HepG2 (cell line): Measurements from ENCODE around the gene PCNA. TPM values are rescaled to one million over a fixed set of nuclear protein-coding genes. Genes with fewer than 3 reads are reported as not detected.

ENCODE experiments used
- ATAC-seq: fragments of 200-7000 bp; cut with Tn5 transposase; 3 replicates; pipeline ENCODE4 v1.9.1; 2020; ENCODE audit warnings: mild to moderate bottlenecking, moderate library complexity
- BruUV-seq: library from RNA; stranded (reverse); fragments of 400-500 nt; replicated peaks from 2 replicates; lab custom pipeline; 2021; lab: Mats Ljungman, UMichigan
- CTCF ChIA-PET: fragments of 300-600 bp; formaldehyde crosslinking; extraction: SDS; loops from one replicate; lab custom pipeline; 2021; ENCODE audit warnings: low total read pairs, inconsistent platforms, low intra/inter-chr PET ratio; lab: Yijun Ruan, JAX
- POLR2A ChIA-PET: fragments of 350-600 bp; sonication (Branson Sonifier 250); formaldehyde crosslinking; loops from one replicate; lab custom pipeline; 2020; ENCODE audit warnings: antibody characterized with exemption, inconsistent platforms; lab: Yijun Ruan, JAX
- DNase-seq: peaks from one replicate; pipeline ENCODE4 v3.0.0-alpha.2; 2015; ENCODE audit warnings: low spot score
- FAIRE-seq: peaks from 3 replicates; lab custom pipeline; 2011; peaks lifted over from hg19 to GRCh38; lab: Jason Lieb, UNC
- H2AFZ ChIP-seq: one replicate; pipeline ENCODE4 v1.6.1; 2011; ENCODE audit warnings: low read length, inconsistent platforms
- H3K27ac ChIP-seq: fragments of 300-600 bp; 3 replicates; pipeline ENCODE4 v1.8.0; 2011; ENCODE audit warnings: mixed run types, mild to moderate bottlenecking, mixed read lengths, low read length, inconsistent platforms; ENCODE audit not compliant: insufficient read depth; ENCODE audit errors: extremely low read length
- H3K27me3 ChIP-seq, 2 experiments: fragments of 200-600 bp in 1 of 2; 2 replicates in 1 of 2; 3 replicates in 1 of 2; pipeline versions ENCODE4 v1.6.0 to v1.8.0; 2011; ENCODE audit warnings: low read length in 2 of 2, mild to moderate bottlenecking in 2 of 2, moderate library complexity in 2 of 2, inconsistent platforms in 1 of 2; ENCODE audit not compliant: insufficient read depth in 2 of 2, control insufficient read depth in 1 of 2
- H3K36me3 ChIP-seq, 2 experiments: fragments of 200-600 bp in 1 of 2; replicated peaks in 1 of 2; 2 replicates in 1 of 2; 3 replicates in 1 of 2; pipeline versions ENCODE4 v1.5.1 to v1.8.0; 2011; ENCODE audit warnings: low read length in 2 of 2, inconsistent platforms in 1 of 2; ENCODE audit not compliant: insufficient read depth in 2 of 2, control insufficient read depth in 1 of 2
- H3K4me1 ChIP-seq: 2 replicates; pipeline ENCODE4 v1.5.1; 2012; ENCODE audit warnings: low read length, inconsistent platforms; ENCODE audit not compliant: insufficient read depth
- H3K4me2 ChIP-seq: 2 replicates; pipeline ENCODE4 v1.6.0; 2011; ENCODE audit warnings: low read depth, low read length, inconsistent platforms
- H3K4me3 ChIP-seq, 3 experiments: fragments of 200-600 bp in 1 of 3; sonication (generic), shearing (Covaris generic) in 1 of 3; replicated peaks in 1 of 3; 2 replicates each; pipeline ENCODE4 v1.5.1; 2011 to 2016; ENCODE audit warnings: low read length in 3 of 3, inconsistent platforms in 2 of 3, low read depth in 2 of 3, mild to moderate bottlenecking in 2 of 3, control low read depth in 1 of 3, mixed read lengths in 1 of 3; ENCODE audit not compliant: insufficient read depth in 1 of 3
- H3K79me2 ChIP-seq: one replicate; pipeline ENCODE4 v1.6.1; 2011; ENCODE audit warnings: low read length, inconsistent platforms; ENCODE audit not compliant: insufficient read depth
- H3K9ac ChIP-seq: 2 replicates; pipeline ENCODE4 v1.6.0; 2011; ENCODE audit warnings: mild to moderate bottlenecking, low read depth, low read length, inconsistent platforms; ENCODE audit not compliant: insufficient read depth
- H3K9me3 ChIP-seq: 2 replicates; pipeline ENCODE4 v1.5.1; 2012; ENCODE audit warnings: mild to moderate bottlenecking, low read length
- H4K20me1 ChIP-seq: 2 replicates; pipeline ENCODE4 v1.6.0; 2011; ENCODE audit warnings: inconsistent platforms, mild to moderate bottlenecking, low read length, moderate library complexity; ENCODE audit not compliant: insufficient read depth
- CBX2 ChIP-seq, 2 experiments: fragments of 200-600 bp in 1 of 2; sonication (generic); formaldehyde crosslinking in 1 of 2; IDR thresholded peaks; 2 replicates each; pipeline versions ENCODE4 v1.7.0 to v1.8.1; 2018 to 2022; ENCODE audit warnings: low read depth in 2 of 2, low read length in 1 of 2, mild to moderate bottlenecking in 1 of 2, missing genetic modification reagents in 1 of 2
- DZIP1 ChIP-seq: sonication (generic); formaldehyde crosslinking; IDR thresholded peaks from 2 replicates; pipeline ENCODE4 v1.5.0; 2020; ENCODE audit warnings: mild to moderate bottlenecking, missing genetic modification reagents
- FOXK2 ChIP-seq: fragments of 450-650 bp; IDR thresholded peaks from 2 replicates; pipeline ENCODE4 v1.6.1; 2016
- KDM5B ChIP-seq: sonication (generic); formaldehyde crosslinking; IDR thresholded peaks from 2 replicates; pipeline ENCODE4 v1.4.0; 2020; ENCODE audit warnings: missing genetic modification reagents, mild to moderate bottlenecking, borderline replicate concordance
- PRDM4 ChIP-seq: sonication (generic); formaldehyde crosslinking; IDR thresholded peaks from 2 replicates; pipeline ENCODE4 v1.9.0; 2021; ENCODE audit warnings: missing genetic modification reagents, borderline replicate concordance
- THAP7 ChIP-seq: sonication (generic); formaldehyde crosslinking; IDR thresholded peaks from 2 replicates; pipeline ENCODE4 v1.8.1; 2023; ENCODE audit warnings: mild to moderate bottlenecking, missing genetic modification reagents
- ZNF235 ChIP-seq: sonication (generic); formaldehyde crosslinking; IDR thresholded peaks from 2 replicates; pipeline ENCODE4 v1.8.1; 2023; ENCODE audit warnings: mild to moderate bottlenecking, missing genetic modification reagents, borderline replicate concordance
- ZNF337 ChIP-seq: sonication (generic); formaldehyde crosslinking; IDR thresholded peaks from 2 replicates; pipeline ENCODE4 v1.5.1; 2020; ENCODE audit warnings: missing genetic modification reagents, low read depth, mild to moderate bottlenecking, borderline replicate concordance
- ZNF432 ChIP-seq: sonication (generic); formaldehyde crosslinking; IDR thresholded peaks from 2 replicates; pipeline ENCODE4 v1.5.0; 2020; ENCODE audit warnings: missing genetic modification reagents, mild to moderate bottlenecking, borderline replicate concordance
- ZNF703 ChIP-seq: sonication (generic); formaldehyde crosslinking; IDR thresholded peaks from 2 replicates; pipeline ENCODE4 v1.5.1; 2020; ENCODE audit warnings: missing genetic modification reagents, mild to moderate bottlenecking, moderate library complexity, borderline replicate concordance
- ZNF746 ChIP-seq: sonication (generic); formaldehyde crosslinking; IDR thresholded peaks from 2 replicates; pipeline ENCODE4 v1.8.0; 2022; ENCODE audit warnings: mild to moderate bottlenecking, missing genetic modification reagents
- ZUFSP ChIP-seq: sonication (generic); formaldehyde crosslinking; IDR thresholded peaks from 2 replicates; pipeline ENCODE4 v1.9.0; 2021; ENCODE audit warnings: missing genetic modification reagents, mild to moderate bottlenecking, borderline replicate concordance
- WGBS: methylation state at CpG from one replicate; pipeline ENCODE4 v1.1.6; 2017; ENCODE audit warnings: low lambda C conversion rate; 5-methylcytosine and 5-hydroxymethylcytosine counted together
- in situ Hi-C: cut with HindIII; loops from 2 replicates; pipeline ENCODE4 v1.10.0; 2017; ENCODE audit warnings: low pct_unique_long_range_greater_than_20kb; ENCODE audit not compliant: extremely low pct_ligation_motif_present
- intact Hi-C: fragments of 100-400 bp; cut with micrococcal nuclease; formaldehyde crosslinking; loops from one replicate; pipeline ENCODE4 v1.10.0; 2022; ENCODE audit not compliant: unreplicated experiment
- polyA plus RNA-seq, 8 experiments: library from polyadenylated mRNA; depleted of rRNA in 3 of 8; stranded (reverse) in 7 of 8; unstranded in 1 of 8; fragments of >200 nt; fragmentation: Illumina TruSeq in 4 of 8; extraction: Trizol in 4 of 8; gene quantifications; 2 replicates each; pipeline versions ENCODE4 v1.2.1 to v1.2.3, GENCODE V29; 2011 to 2016; ENCODE audit warnings: low read depth in 4 of 8, missing spikeins in 1 of 8, mixed read lengths in 1 of 8; ENCODE audit not compliant: insufficient read depth in 1 of 8
- total RNA-seq, 5 experiments: library from RNA; depleted of rRNA; stranded (reverse); fragments of >200 nt; fragmentation: Illumina TruSeq; extraction: Trizol; gene quantifications; 2 replicates each; pipeline ENCODE4 v1.2.3, GENCODE V29; 2016; ENCODE audit warnings: low read depth in 1 of 5

PCNA gene
- total and polyA plus RNA-seq, 2 of the 13 experiments (the other 11 are each of a cell fraction or from before 2014, with no cell fraction given): 229 to 655 TPM

GRCh38 chr20:5109276-5109675 lies 10.5 kb downstream of the PCNA start:
- FAIRE-seq: no peak

More at GRCh38 chr20:5109276-5109675, 10.5 kb downstream of the PCNA start:
- H3K9ac ChIP-seq: no peak overlapping the region
- 94% methylated on average over 5 of the region's 5 CpGs for whole genome bisulfite sequencing
- ATAC-seq (no peak), DNase-seq (no peak)
- H3K79me2 ChIP-seq: peaks cover 15% of the 10 kb centered on the region
- no peak overlapping the region for H3K4me2 ChIP-seq
- no peak overlapping the region for H2AFZ ChIP-seq
- H3K4me3 ChIP-seq: no peak overlapping the region
- in situ Hi-C loops (loop anchor here (10.0 kb wide), 1 partner anchor 114 kb away; no protein-coding TSS in a partner anchor), intact Hi-C loops (no loop called here)
- ChIA-PET CTCF (no interaction called here), POLR2A (no interaction called here)
- peaks cover 18 to 52% of the 10 kb centered on the region in 2 experiments for H3K36me3 ChIP-seq
- H4K20me1 ChIP-seq: no peaks in the 10 kb centered on the region
- BruUV-seq: no TSS peak
- peaks cover 19% of the 10 kb centered on the region for H3K4me1 ChIP-seq
- H3K27ac ChIP-seq: no peak overlapping the region
- no peak for TF ChIP-seq ZNF746
- no peak for TF ChIP-seq ZNF235
- no peak for TF ChIP-seq ZNF432 (CRISPR knock-in tag)
- no peak for TF ChIP-seq FOXK2
- TF ChIP-seq ZNF337 (CRISPR knock-in tag): no peak
- TF ChIP-seq DZIP1 (CRISPR knock-in tag): no peak
- no peak for TF ChIP-seq ZNF703 (CRISPR knock-in tag)
- no peak for TF ChIP-seq THAP7
- no peak for TF ChIP-seq CBX2 (IDR thresholded peaks at IDR 0.05; ENCODE audit: low read depth, low read length)
- no peak for TF ChIP-seq CBX2 (CRISPR knock-in tag; IDR thresholded peaks at IDR 0.05; ENCODE audit: low read depth)
- TF ChIP-seq KDM5B: no peak
- no peak for TF ChIP-seq ZUFSP (CRISPR knock-in tag)
- no peak for TF ChIP-seq PRDM4 (CRISPR knock-in tag)
- H3K9me3 ChIP-seq: no peaks in the 10 kb centered on the region
- H3K27me3 ChIP-seq: peaks cover 0 to 4% of the 10 kb centered on the region in 2 experiments; a peak in 1 of 5 replicates
